IMR-90 (cell line): Measurements from ENCODE around the gene ACLY. TPM values are rescaled to one million over a fixed set of nuclear protein-coding genes. Genes with fewer than 3 reads are reported as not detected.

Experiments used
- ATAC-seq: fragments of 200-7000 bp; cut with Tn5 transposase; 2 replicates; pipeline ENCODE4 v1.9.1; 2020; ENCODE audit warnings: low read depth, mild to moderate bottlenecking, moderate library complexity
- Bru-seq: library from RNA; stranded (reverse); fragments of 400-500 nt; gene quantifications from one replicate; lab custom pipeline; 2021; lab: Mats Ljungman, UMichigan
- BruChase-seq, 2 experiments: library from RNA; stranded (reverse); fragments of 400-500 nt; gene quantifications; one replicate each; lab custom pipeline; 2021; lab: Mats Ljungman, UMichigan
- BruUV-seq: library from RNA; stranded (reverse); fragments of 400-500 nt; replicated peaks from 2 replicates; lab custom pipeline; 2021; lab: Mats Ljungman, UMichigan
- CTCF ChIA-PET: fragments of 300-600 bp; formaldehyde crosslinking; extraction: SDS; loops from one replicate; lab custom pipeline; 2021; ENCODE audit warnings: antibody characterized with exemption; lab: Yijun Ruan, JAX
- POLR2A ChIA-PET: fragments of 300-600 bp; sonication (Branson Sonifier 250); formaldehyde crosslinking; loops from one replicate; lab custom pipeline; 2022; ENCODE audit warnings: antibody characterized with exemption; ENCODE audit not compliant: unreplicated experiment; lab: Charles Lee
- DNase-seq: peaks from one replicate; pipeline ENCODE4 v3.0.0; 2013
- H2AFZ ChIP-seq: replicated peaks from 2 replicates; pipeline ENCODE3; 2013; ENCODE audit warnings: low read length, mild to moderate bottlenecking; ENCODE audit not compliant: poor library complexity
- H2AK5ac ChIP-seq: 2 replicates; pipeline ENCODE4 v1.6.1; 2013; ENCODE audit warnings: low read depth, low read length, inconsistent platforms
- H2AK9ac ChIP-seq: replicated peaks from 2 replicates; pipeline ENCODE3; 2013; ENCODE audit warnings: mild to moderate bottlenecking, low read depth, low read length, moderate library complexity; ENCODE audit not compliant: poor library complexity
- H2BK120ac ChIP-seq: 2 replicates; pipeline ENCODE4 v1.6.1; 2013; ENCODE audit warnings: low read depth, low read length, inconsistent platforms
- H2BK15ac ChIP-seq: 3 replicates; pipeline ENCODE4 v1.6.1; 2013; ENCODE audit warnings: low read depth, low read length, inconsistent platforms
- H2BK20ac ChIP-seq: 2 replicates; pipeline ENCODE4 v1.6.1; 2013; ENCODE audit warnings: low read depth, mild to moderate bottlenecking, inconsistent platforms, low read length, moderate library complexity
- H2BK5ac ChIP-seq: 2 replicates; pipeline ENCODE4 v1.6.1; 2013; ENCODE audit warnings: mild to moderate bottlenecking, low read depth, low read length, inconsistent platforms; ENCODE audit not compliant: poor library complexity, severe bottlenecking
- H3K14ac ChIP-seq: replicated peaks from 2 replicates; pipeline ENCODE4 v1.6.1; 2013; ENCODE audit warnings: low read depth, low read length, inconsistent platforms
- H3K18ac ChIP-seq: 2 replicates; pipeline ENCODE4 v1.6.1; 2013; ENCODE audit warnings: low read depth, low read length, control low read depth
- H3K23ac ChIP-seq: 2 replicates; pipeline ENCODE4 v1.6.1; 2013; ENCODE audit warnings: low read depth, low read length, inconsistent platforms
- H3K27ac ChIP-seq: 2 replicates; pipeline ENCODE4 v1.5.1; 2013; ENCODE audit warnings: mild to moderate bottlenecking, control low read depth, low read length; ENCODE audit not compliant: insufficient read depth
- H3K27me3 ChIP-seq: 2 replicates; pipeline ENCODE4 v1.6.1; 2013; ENCODE audit warnings: low read length; ENCODE audit not compliant: control insufficient read depth, insufficient read depth
- H3K36me3 ChIP-seq: 2 replicates; pipeline ENCODE4 v1.6.1; 2013; ENCODE audit warnings: low read length, mixed read lengths; ENCODE audit not compliant: control insufficient read depth, insufficient read depth
- H3K4ac ChIP-seq: 2 replicates; pipeline ENCODE4 v1.6.1; 2013; ENCODE audit warnings: low read depth, low read length, inconsistent platforms
- H3K4me1 ChIP-seq: 2 replicates; pipeline ENCODE4 v1.6.1; 2013; ENCODE audit warnings: low read length, mixed read lengths; ENCODE audit not compliant: control insufficient read depth, insufficient read depth
- H3K4me2 ChIP-seq: 2 replicates; pipeline ENCODE4 v1.6.1; 2013; ENCODE audit warnings: low read depth, mild to moderate bottlenecking, control low read depth, low read length, moderate library complexity
- H3K4me3 ChIP-seq: 2 replicates; pipeline ENCODE4 v1.5.1; 2013; ENCODE audit warnings: low read depth, mild to moderate bottlenecking, control low read depth, low read length, moderate library complexity; ENCODE audit not compliant: insufficient read depth
- H3K56ac ChIP-seq: 2 replicates; pipeline ENCODE4 v1.6.1; 2013; ENCODE audit warnings: low read length, inconsistent platforms; ENCODE audit not compliant: insufficient read depth; ENCODE audit errors: extremely low read depth
- H3K79me1 ChIP-seq, 2 experiments: 2 replicates each; pipeline ENCODE4 v1.6.1; 2013; ENCODE audit warnings: low read length in 2 of 2, inconsistent platforms in 1 of 2, low read depth in 1 of 2
- H3K9ac ChIP-seq: 2 replicates; pipeline ENCODE4 v1.6.1; 2013; ENCODE audit warnings: low read depth, low read length, control low read depth
- H3K9me1 ChIP-seq: 2 replicates; pipeline ENCODE4 v1.6.1; 2013; ENCODE audit warnings: low read length, inconsistent platforms; ENCODE audit not compliant: insufficient read depth
- H3K9me3 ChIP-seq: 2 replicates; pipeline ENCODE4 v1.6.1; 2013; ENCODE audit warnings: low read length; ENCODE audit not compliant: control insufficient read depth, insufficient read depth
- H4K20me1 ChIP-seq: 2 replicates; pipeline ENCODE4 v1.6.1; 2013; ENCODE audit warnings: low read length, inconsistent platforms; ENCODE audit not compliant: insufficient read depth
- H4K5ac ChIP-seq: 2 replicates; pipeline ENCODE4 v1.6.1; 2013; ENCODE audit warnings: mild to moderate bottlenecking, low read depth, low read length, control low read depth
- H4K8ac ChIP-seq, 2 experiments: 2 replicates each; pipeline ENCODE4 v1.6.1; 2013; ENCODE audit warnings: low read depth in 2 of 2, low read length in 2 of 2, control low read depth in 1 of 2, inconsistent platforms in 1 of 2
- H4K91ac ChIP-seq: 2 replicates; pipeline ENCODE4 v1.6.1; 2013; ENCODE audit warnings: low read depth, low read length, inconsistent platforms; ENCODE audit not compliant: insufficient read depth
- BHLHE40 ChIP-seq: fragments of 150-350 bp; IDR thresholded peaks from 2 replicates; pipeline ENCODE4 v1.6.1; 2016; ENCODE audit warnings: mild to moderate bottlenecking, low read depth, low read length
- CHD1 ChIP-seq: IDR thresholded peaks from 2 replicates; pipeline ENCODE4 v1.6.1; 2012; ENCODE audit warnings: low read depth, low read length, improper control_type of control experiment
- MAFK ChIP-seq: IDR thresholded peaks from 2 replicates; pipeline ENCODE4 v1.6.1; 2012; ENCODE audit warnings: low read depth, low read length, improper control_type of control experiment
- MAZ ChIP-seq: IDR thresholded peaks from 2 replicates; pipeline ENCODE4 v1.6.1; 2012; ENCODE audit warnings: low read depth, mild to moderate bottlenecking, low read length, improper control_type of control experiment, moderate library complexity, borderline replicate concordance
- MXI1 ChIP-seq: IDR thresholded peaks from 2 replicates; pipeline ENCODE4 v1.6.1; 2012; ENCODE audit warnings: low read depth, mild to moderate bottlenecking, low read length, moderate library complexity, borderline replicate concordance
- POLR2A ChIP-seq: IDR thresholded peaks from 2 replicates; pipeline ENCODE4 v1.6.1; 2012; ENCODE audit warnings: mild to moderate bottlenecking, low read depth, low read length
- RCOR1 ChIP-seq: IDR thresholded peaks from 2 replicates; pipeline ENCODE4 v1.6.1; 2012; ENCODE audit warnings: mild to moderate bottlenecking, low read length, improper control_type of control experiment; ENCODE audit not compliant: insufficient replicate concordance
- RFX5 ChIP-seq: IDR thresholded peaks from 2 replicates; pipeline ENCODE4 v1.8.0; 2012; ENCODE audit warnings: low read depth, mild to moderate bottlenecking, low read length, moderate library complexity
- SMC3 ChIP-seq: fragments of 150-350 bp; IDR thresholded peaks from 2 replicates; pipeline ENCODE4 v1.6.1; 2016; ENCODE audit warnings: low read depth, mild to moderate bottlenecking, antibody characterized with exemption, low read length, moderate library complexity
- WGBS, 2 experiments: methylation state at CpG; one replicate each; pipeline versions ENCODE4 v1.1.5 to v1.1.7; 2013; ENCODE audit warnings: missing lambda C conversion rate in 2 of 2; ENCODE audit not compliant: insufficient read length in 1 of 2; ENCODE audit errors: extremely low coverage in 2 of 2; 5-methylcytosine and 5-hydroxymethylcytosine counted together
- dilution Hi-C: fragments of 300-500 bp; cut with HindIII; formaldehyde crosslinking; loops from one replicate; pipeline ENCODE4 v1.14.3; 2018; ENCODE audit warnings: low sequenced_read_pairs; ENCODE audit not compliant: unreplicated experiment
- in situ Hi-C: fragments of 300-500 bp; cut with MboI; formaldehyde crosslinking; loops from 3 replicates; pipeline ENCODE4 v1.14.3; 2019; ENCODE audit warnings: low sequenced_read_pairs, inconsistent platforms, mixed read lengths
- intact Hi-C: fragments of 100-400 bp; cut with micrococcal nuclease; formaldehyde crosslinking; loops from 2 replicates; pipeline ENCODE4 v1.10.0; 2022
- long read RNA-seq: library from polyadenylated mRNA; unstranded; transcript quantifications from one replicate; pipeline ENCODE4 v2.0.0, GENCODE V29; 2021; ENCODE audit not compliant: unreplicated experiment
- polyA plus RNA-seq, 3 experiments: library from polyadenylated mRNA; depleted of rRNA; stranded (reverse); fragments of >200 nt; gene quantifications; 2 replicates each; pipeline ENCODE4 v1.2.3, GENCODE V29; 2012; ENCODE audit warnings: low replicate concordance in 1 of 3
- total RNA-seq: library from RNA; depleted of rRNA; stranded (reverse); fragments of >200 nt; gene quantifications from 2 replicates; pipeline ENCODE4 v1.2.3, GENCODE V29; 2012; rRNA removed
- TF ChIP-seq, protein P1 (sequence below): conservative IDR thresholded peaks from 2 replicates; pipeline ENCODE4 v1.5.1; 2012; ENCODE audit warnings: mild to moderate bottlenecking, low read depth, low read length, improper control_type of control experiment
- TF ChIP-seq, protein P2 (sequence below): fragments of 150-350 bp; IDR thresholded peaks from 2 replicates; pipeline ENCODE4 v1.6.1; 2016; ENCODE audit warnings: low read depth, mild to moderate bottlenecking, low read length, moderate library complexity, borderline replicate concordance

ACLY gene
- total RNA-seq (228 and 230 TPM in 2 replicates), polyA plus RNA-seq (2012; rRNA removed) (167 and 170 TPM in 2 replicates), Bru-seq, nascent RNA (percentile 89 among the genes with signal in this experiment), BruChase-seq, experiment 1, labeled RNA remaining after a 6-hour chase (percentile 95 among the genes with signal in this experiment), BruChase-seq, experiment 2, labeled RNA remaining after a 2-hour chase (percentile 93 among the genes with signal in this experiment)
- 108 and 143 TPM in 2 replicates for polyA plus RNA-seq (2012; cell fraction: cytosol; rRNA removed)
- polyA plus RNA-seq (2012; cell fraction: nucleus; rRNA removed; ENCODE audit: low replicate concordance), result 153 and 170 TPM in 2 replicates
- long read RNA-seq, full-length matches to known transcripts, result 244 of 376 reads
- long read RNA-seq, partial matches to known transcripts, result 100 of 376 reads
- long read RNA-seq, other reads (novel, unspliced or antisense), result 32 of 376 reads

DNA sequence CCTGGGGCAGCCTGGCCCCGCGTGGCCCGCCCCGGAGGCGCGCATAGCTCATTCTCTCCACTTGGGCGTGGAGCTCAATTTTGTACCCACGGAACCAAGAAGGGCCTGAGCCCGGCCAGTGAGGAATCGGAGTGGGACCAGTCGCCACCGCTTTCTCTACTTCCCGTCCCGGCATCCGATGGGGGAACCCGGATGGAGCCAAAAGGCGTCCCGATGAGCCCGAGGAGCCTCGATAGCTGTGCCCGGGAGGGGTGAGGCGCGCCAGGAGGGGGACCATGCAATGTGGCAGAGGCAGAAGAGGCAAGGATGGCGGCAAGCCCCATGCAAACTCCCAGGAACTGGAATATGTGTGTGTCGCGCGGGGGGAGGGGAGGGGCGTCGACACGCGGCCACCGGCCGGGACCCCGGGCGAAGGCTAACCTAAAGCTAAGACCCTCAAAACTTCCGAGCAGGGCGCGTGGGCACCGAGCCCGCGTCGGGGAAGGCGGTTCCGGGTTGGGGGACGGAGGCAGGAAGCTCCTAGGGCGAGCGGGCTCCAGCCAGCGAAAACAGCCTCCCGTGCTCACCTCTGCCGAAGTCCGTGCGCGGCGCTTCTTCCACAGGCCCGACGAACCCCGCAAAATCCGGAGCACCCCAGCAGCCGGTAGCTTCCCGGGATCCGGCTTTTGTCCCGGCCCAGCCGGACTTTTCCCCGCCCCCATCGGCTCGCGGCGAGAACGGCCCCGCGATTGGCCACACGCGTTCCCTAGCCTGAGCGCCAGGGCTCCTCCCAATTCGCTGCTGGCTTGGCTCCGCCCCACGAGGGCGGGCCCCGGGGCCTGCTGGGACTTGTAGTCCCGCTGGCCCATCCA lies at the start of gene ACLY:
ACLY (minus strand) TSS at position 638 of the 851 bp plus-strand sequence. CDS start 5,078 bp downstream, outside the sequence.
- H3K4me3 ChIP-seq, result peak within 1 kb of the TSS; percentile 72
- BruUV-seq, result TSS peak; percentile 71
- H4K91ac ChIP-seq, result peak within 1 kb of the TSS; percentile 87
- H2BK15ac ChIP-seq, result peak within 1 kb of the TSS; percentile 49; the same call in 1 of the 3 replicates
- H3K14ac ChIP-seq, result peak within 1 kb of the TSS; percentile 99
- no peaks in the 10 kb centered on the region for H3K27me3 ChIP-seq
- peak within 1 kb of the TSS; percentile 67 for H2BK5ac ChIP-seq
- peak within 1 kb of the TSS; percentile 99 for H2AK9ac ChIP-seq
- H3K56ac ChIP-seq, result peak within 1 kb of the TSS; percentile 91
- H3K18ac ChIP-seq, result peak within 1 kb of the TSS; percentile 26
- ChIA-PET POLR2A (interaction anchor here (0.6 to 1.6 kb wide), 3 partner anchors 11 to 124 kb away, joined by 3 to 7 read pairs (median 3); partner anchors contain the start of gene ODAD4), CTCF (interaction anchor here (0.9 to 1.2 kb wide), 2 partner anchors 11 to 41 kb away, joined by 4 to 5 read pairs; no protein-coding TSS in a partner anchor)
- peak within 1 kb of the TSS; percentile 90 for H2AFZ ChIP-seq
- H4K8ac ChIP-seq, result peak within 1 kb of the TSS; percentile 76 to 90
- DNase-seq (peak; percentile 95), ATAC-seq (peak; percentile 96)
- dilution Hi-C loops, result no loop called here
- H4K5ac ChIP-seq, result peak within 1 kb of the TSS; percentile 69
- peaks cover 30% of the 10 kb centered on the region for H3K9me1 ChIP-seq
- H2BK120ac ChIP-seq, result peak within 1 kb of the TSS; percentile 76; the same call in 1 of the 2 replicates
- H3K23ac ChIP-seq, result peak within 1 kb of the TSS; percentile 85
- peak within 1 kb of the TSS; percentile 87 for H3K9ac ChIP-seq
- peaks cover 0 to 54% of the 10 kb centered on the region in 2 experiments; a peak in 3 of 4 replicates for H3K79me1 ChIP-seq
- H3K4me2 ChIP-seq, result peak within 1 kb of the TSS; percentile 95
- peaks cover 48% of the 10 kb centered on the region for H4K20me1 ChIP-seq
- in situ Hi-C loops, result no loop called here
- intact Hi-C loops, result loop anchor here (1.0 kb wide), 3 partner anchors 8 to 106 kb away; partner anchors contain the start of gene ODAD4
- peaks cover 2% of the 10 kb centered on the region for H3K36me3 ChIP-seq
- H3K27ac ChIP-seq, result peak within 1 kb of the TSS; percentile 73
- peaks cover 27% of the 10 kb centered on the region for H3K4me1 ChIP-seq
- H3K4ac ChIP-seq, result peak within 1 kb of the TSS; percentile 93
- peak within 1 kb of the TSS; percentile 29; the same call in 1 of the 2 replicates for H2BK20ac ChIP-seq
- peak within 1 kb of the TSS; percentile 95 for H2AK5ac ChIP-seq
- no peaks in the 10 kb centered on the region for H3K9me3 ChIP-seq
- 1% methylated on average over 43 of the region's 80 CpGs; no CpG with 5 or more reads in 1 of the 2 experiments for WGBS, 2 experiments
- TF ChIP-seq MAFK (no peak), RFX5 (no peak), BHLHE40 (no peak), MAZ (no peak; the same call in 1 of the 2 replicates), POLR2A (peak; percentile 96), CHD1 (peak; percentile 74; the same call in 1 of the 2 replicates), MXI1 (peak; percentile 50; the same call in 1 of the 2 replicates), RCOR1 (no peak), SMC3 (no peak)
- TF ChIP-seq, protein P1, sequence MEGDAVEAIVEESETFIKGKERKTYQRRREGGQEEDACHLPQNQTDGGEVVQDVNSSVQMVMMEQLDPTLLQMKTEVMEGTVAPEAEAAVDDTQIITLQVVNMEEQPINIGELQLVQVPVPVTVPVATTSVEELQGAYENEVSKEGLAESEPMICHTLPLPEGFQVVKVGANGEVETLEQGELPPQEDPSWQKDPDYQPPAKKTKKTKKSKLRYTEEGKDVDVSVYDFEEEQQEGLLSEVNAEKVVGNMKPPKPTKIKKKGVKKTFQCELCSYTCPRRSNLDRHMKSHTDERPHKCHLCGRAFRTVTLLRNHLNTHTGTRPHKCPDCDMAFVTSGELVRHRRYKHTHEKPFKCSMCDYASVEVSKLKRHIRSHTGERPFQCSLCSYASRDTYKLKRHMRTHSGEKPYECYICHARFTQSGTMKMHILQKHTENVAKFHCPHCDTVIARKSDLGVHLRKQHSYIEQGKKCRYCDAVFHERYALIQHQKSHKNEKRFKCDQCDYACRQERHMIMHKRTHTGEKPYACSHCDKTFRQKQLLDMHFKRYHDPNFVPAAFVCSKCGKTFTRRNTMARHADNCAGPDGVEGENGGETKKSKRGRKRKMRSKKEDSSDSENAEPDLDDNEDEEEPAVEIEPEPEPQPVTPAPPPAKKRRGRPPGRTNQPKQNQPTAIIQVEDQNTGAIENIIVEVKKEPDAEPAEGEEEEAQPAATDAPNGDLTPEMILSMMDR, result no peak
- TF ChIP-seq, protein P2, sequence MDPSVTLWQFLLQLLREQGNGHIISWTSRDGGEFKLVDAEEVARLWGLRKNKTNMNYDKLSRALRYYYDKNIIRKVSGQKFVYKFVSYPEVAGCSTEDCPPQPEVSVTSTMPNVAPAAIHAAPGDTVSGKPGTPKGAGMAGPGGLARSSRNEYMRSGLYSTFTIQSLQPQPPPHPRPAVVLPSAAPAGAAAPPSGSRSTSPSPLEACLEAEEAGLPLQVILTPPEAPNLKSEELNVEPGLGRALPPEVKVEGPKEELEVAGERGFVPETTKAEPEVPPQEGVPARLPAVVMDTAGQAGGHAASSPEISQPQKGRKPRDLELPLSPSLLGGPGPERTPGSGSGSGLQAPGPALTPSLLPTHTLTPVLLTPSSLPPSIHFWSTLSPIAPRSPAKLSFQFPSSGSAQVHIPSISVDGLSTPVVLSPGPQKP, result no peak
